HG02852 (cell line): ENCODE measurements around the gene CCNK.

ENCODE experiments used
- ATAC-seq: cut with Tn5 transposase; IDR thresholded peaks from one replicate; pipeline ENCODE4 v1.9.1; 2021; ENCODE audit warnings: mild to moderate bottlenecking, moderate library complexity; ENCODE audit not compliant: unreplicated experiment

Gene CCNK

GRCh38 chr14:99465288-99465687 is 15.9 kb upstream of the CCNK start:
- ATAC-seq = no peak

GRCh38 chr14:99466758-99467157 is 14.5 kb upstream of the CCNK start:
- no peak for ATAC-seq

- no peak for ATAC-seq
Measured at GRCh38 chr14:99467336-99468078, 13.7 kb upstream of the CCNK start.

GRCh38 chr14:99468081-99468480 is 13.1 kb upstream of the CCNK start:
- no peak for ATAC-seq

- no peak for ATAC-seq
Measured at GRCh38 chr14:99468836-99469592, 12.2 kb upstream of the CCNK start.

- no peak for ATAC-seq
Measured at GRCh38 chr14:99471731-99472130, 9.5 kb upstream of the CCNK start.

GRCh38 chr14:99472937-99473336 is 8.3 kb upstream of the CCNK start:
- ATAC-seq = no peak

- no peak for ATAC-seq
Measured at GRCh38 chr14:99473458-99473857, 7.8 kb upstream of the CCNK start.

GRCh38 chr14:99475179-99475578 is 6.0 kb upstream of the CCNK start:
- ATAC-seq = no peak

- ATAC-seq = no peak
Measured at GRCh38 chr14:99475660-99476059, 5.5 kb upstream of the CCNK start.

- no peak for ATAC-seq
Measured at GRCh38 chr14:99476864-99477263, 4.3 kb upstream of the CCNK start.

- ATAC-seq = no peak
Measured at GRCh38 chr14:99478128-99478527, 3.1 kb upstream of the CCNK start.

- ATAC-seq = no peak
Measured at GRCh38 chr14:99479160-99479905, 1.9 kb upstream of the CCNK start.

GRCh38 chr14:99479906-99480869 is 1.0 kb upstream of the CCNK start, which contains the start of gene SETD3:
Gene SETD3, minus strand, starts transcription at chr14:99480859. Its CDS starts 15,054 bp downstream, at chr14:99465805.
- peak; percentile 7 for ATAC-seq

- ATAC-seq = no peak
Measured at GRCh38 chr14:99481745-99482099, 513 bp downstream of the CCNK start.

GRCh38 chr14:99484106-99484505 is 2.9 kb downstream of the CCNK start:
- no peak for ATAC-seq

- no peak for ATAC-seq
Measured at GRCh38 chr14:99497341-99497740, 16.1 kb downstream of the CCNK start.

- ATAC-seq = no peak
Measured at GRCh38 chr14:99497894-99498293, 16.7 kb downstream of the CCNK start.

- no peak for ATAC-seq
Measured at GRCh38 chr14:99502989-99503421, 21.8 kb downstream of the CCNK start.

GRCh38 chr14:99503848-99504453 is 22.7 kb downstream of the CCNK start:
- ATAC-seq = no peak
